GM23338 (cell line): Measurements from ENCODE around the gene PDC. TPM values are rescaled to one million over a fixed set of nuclear protein-coding genes. Genes with fewer than 3 reads are reported as not detected.

Experiments used
- ATAC-seq: fragments of 200-7000 bp; cut with Tn5 transposase; 3 replicates; pipeline ENCODE4 v1.9.1; 2020
- DNase-seq: peaks from one replicate; pipeline ENCODE4 v3.0.0-alpha.2; 2015; ENCODE audit warnings: low spot score
- H2AFZ ChIP-seq: fragments of 200-600 bp; sonication (generic); 2 replicates; pipeline ENCODE4 v1.8.0; 2016; ENCODE audit warnings: antibody characterized with exemption, mild to moderate bottlenecking, moderate library complexity
- H3F3A ChIP-seq: fragments of 200-600 bp; sonication (generic); replicated peaks from 2 replicates; pipeline ENCODE4 v1.8.0; 2017; ENCODE audit warnings: antibody characterized with exemption, mixed run types, low read depth
- H3K27ac ChIP-seq: fragments of 200-600 bp; sonication (generic); 2 replicates; pipeline ENCODE4 v1.6.1; 2016; ENCODE audit warnings: low read depth
- H3K27me3 ChIP-seq: fragments of 200-600 bp; sonication (generic); 2 replicates; pipeline ENCODE4 v1.8.0; 2016; ENCODE audit warnings: mild to moderate bottlenecking, mixed run types, moderate library complexity; ENCODE audit not compliant: insufficient read depth
- H3K36me3 ChIP-seq: fragments of 200-600 bp; sonication (generic); 2 replicates; pipeline ENCODE4 v1.8.0; 2016; ENCODE audit warnings: mild to moderate bottlenecking; ENCODE audit not compliant: insufficient read depth
- H3K4me1 ChIP-seq: fragments of 200-600 bp; sonication (generic); 2 replicates; pipeline ENCODE4 v1.8.0; 2016; ENCODE audit warnings: mild to moderate bottlenecking, moderate library complexity; ENCODE audit not compliant: insufficient read depth
- H3K4me2 ChIP-seq: fragments of 200-600 bp; sonication (generic); 2 replicates; pipeline ENCODE4 v1.7.1; 2017; ENCODE audit warnings: mixed run types
- H3K4me3 ChIP-seq: fragments of 200-600 bp; sonication (generic); 2 replicates; pipeline ENCODE4 v1.6.1; 2016; ENCODE audit warnings: mixed run types
- H3K79me2 ChIP-seq: fragments of 200-600 bp; sonication (generic); replicated peaks from 2 replicates; pipeline ENCODE4 v1.8.0; 2017; ENCODE audit warnings: mild to moderate bottlenecking; ENCODE audit not compliant: insufficient read depth
- H3K9me2 ChIP-seq: fragments of 200-600 bp; sonication (generic); 2 replicates; pipeline ENCODE4 v1.8.0; 2017; ENCODE audit not compliant: insufficient read depth
- H4K20me1 ChIP-seq: fragments of 200-600 bp; sonication (generic); replicated peaks from 2 replicates; pipeline ENCODE4 v1.8.0; 2017; ENCODE audit warnings: mild to moderate bottlenecking; ENCODE audit not compliant: insufficient read depth
- H3K27ac Mint-ChIP-seq: 2 replicates; pipeline ENCODE4 v1.8.0; 2020; ENCODE audit warnings: inconsistent platforms, mild to moderate bottlenecking, moderate library complexity, mixed read lengths
- H3K27me3 Mint-ChIP-seq: 3 replicates; pipeline ENCODE4 v1.8.0; 2022; ENCODE audit warnings: low read depth, mild to moderate bottlenecking, moderate library complexity, mixed read lengths, inconsistent platforms; ENCODE audit not compliant: insufficient read depth, poor library complexity
- H3K36me3 Mint-ChIP-seq: 3 replicates; pipeline ENCODE4 v1.8.0; 2021; ENCODE audit warnings: low read depth, mild to moderate bottlenecking, inconsistent platforms, moderate library complexity, mixed read lengths
- H3K4me1 Mint-ChIP-seq: 3 replicates; pipeline ENCODE4 v1.8.0; 2020; ENCODE audit warnings: mild to moderate bottlenecking, inconsistent platforms, mixed read lengths
- H3K4me3 Mint-ChIP-seq: 3 replicates; pipeline ENCODE4 v1.8.0; 2021; ENCODE audit warnings: moderate library complexity, mild to moderate bottlenecking, inconsistent platforms, mixed read lengths
- H3K9me3 Mint-ChIP-seq: 3 replicates; pipeline ENCODE4 v1.8.0; 2020; ENCODE audit warnings: moderate library complexity, mild to moderate bottlenecking, inconsistent platforms, mixed read lengths
- CREB1 ChIP-seq: fragments of 250-450 bp; sonication (Bioruptor Pico); IDR thresholded peaks from 2 replicates; pipeline ENCODE4 v1.5.0; 2020; ENCODE audit warnings: low read depth, mild to moderate bottlenecking, moderate library complexity
- EZH2 ChIP-seq: fragments of 200-600 bp; sonication (generic); IDR thresholded peaks from one replicate; pipeline ENCODE4 v1.8.0; 2017; ENCODE audit warnings: antibody characterized with exemption, mild to moderate bottlenecking, low read depth; ENCODE audit not compliant: unreplicated experiment
- EZH2phosphoT487 ChIP-seq: fragments of 200-600 bp; sonication (generic); IDR thresholded peaks from one replicate; pipeline ENCODE4 v1.8.1; 2018; ENCODE audit warnings: antibody characterized with exemption; ENCODE audit not compliant: unreplicated experiment
- JUNB ChIP-seq: IDR thresholded peaks from one replicate; pipeline ENCODE4 v1.6.1; 2016; ENCODE audit warnings: antibody characterized with exemption; ENCODE audit not compliant: unreplicated experiment
- NANOG ChIP-seq: IDR thresholded peaks from 2 replicates; pipeline ENCODE4 v1.6.1; 2016; ENCODE audit warnings: antibody characterized with exemption, borderline replicate concordance
- POLR2AphosphoS5 ChIP-seq: IDR thresholded peaks from 2 replicates; pipeline ENCODE4 v1.6.1; 2016; ENCODE audit warnings: antibody characterized with exemption, low read depth
- STAT1 ChIP-seq: IDR thresholded peaks from one replicate; pipeline ENCODE4 v1.6.1; 2016; ENCODE audit warnings: antibody characterized with exemption; ENCODE audit not compliant: unreplicated experiment
- ZNF114 ChIP-seq: fragments of 250-450 bp; sonication (Bioruptor Pico); IDR thresholded peaks from 2 replicates; pipeline ENCODE4 v1.5.0; 2020; ENCODE audit warnings: mild to moderate bottlenecking, moderate library complexity
- ZNF331 ChIP-seq: fragments of 250-450 bp; sonication (Bioruptor Pico); IDR thresholded peaks from 2 replicates; pipeline ENCODE4 v1.5.0; 2020; ENCODE audit warnings: low read depth, mild to moderate bottlenecking, moderate library complexity
- polyA plus RNA-seq: library from polyadenylated mRNA; unstranded; fragments of >200 nt; fragmentation: Nextera tagmentation; extraction: Ambion mirVana; gene quantifications from 2 replicates; pipeline ENCODE4 v1.2.1, GENCODE V29; 2016
- total RNA-seq: library from RNA; depleted of rRNA; stranded (reverse); fragments of >200 nt; shearing (Covaris generic); gene quantifications from 2 replicates; pipeline ENCODE4 v1.2.3, GENCODE V29; 2014
- TF ChIP-seq, protein P1 (sequence below), 2 experiments: fragments of 200-600 bp in 1 of 2; sonication (generic) in 1 of 2; conservative IDR thresholded peaks; 2 replicates each; pipeline versions ENCODE4 v1.5.1 to v1.6.1; 2016 to 2017; ENCODE audit warnings: antibody characterized with exemption in 2 of 2, low read depth in 2 of 2, mild to moderate bottlenecking in 2 of 2, moderate library complexity in 1 of 2
- TF ChIP-seq, protein P2 (sequence below): IDR thresholded peaks from one replicate; pipeline ENCODE4 v1.6.1; 2018; ENCODE audit warnings: antibody characterized with exemption; ENCODE audit not compliant: unreplicated experiment

PDC gene
- total and polyA plus RNA-seq, 2 experiments from 2014 or later, result not detected

- TF ChIP-seq, protein P1, sequence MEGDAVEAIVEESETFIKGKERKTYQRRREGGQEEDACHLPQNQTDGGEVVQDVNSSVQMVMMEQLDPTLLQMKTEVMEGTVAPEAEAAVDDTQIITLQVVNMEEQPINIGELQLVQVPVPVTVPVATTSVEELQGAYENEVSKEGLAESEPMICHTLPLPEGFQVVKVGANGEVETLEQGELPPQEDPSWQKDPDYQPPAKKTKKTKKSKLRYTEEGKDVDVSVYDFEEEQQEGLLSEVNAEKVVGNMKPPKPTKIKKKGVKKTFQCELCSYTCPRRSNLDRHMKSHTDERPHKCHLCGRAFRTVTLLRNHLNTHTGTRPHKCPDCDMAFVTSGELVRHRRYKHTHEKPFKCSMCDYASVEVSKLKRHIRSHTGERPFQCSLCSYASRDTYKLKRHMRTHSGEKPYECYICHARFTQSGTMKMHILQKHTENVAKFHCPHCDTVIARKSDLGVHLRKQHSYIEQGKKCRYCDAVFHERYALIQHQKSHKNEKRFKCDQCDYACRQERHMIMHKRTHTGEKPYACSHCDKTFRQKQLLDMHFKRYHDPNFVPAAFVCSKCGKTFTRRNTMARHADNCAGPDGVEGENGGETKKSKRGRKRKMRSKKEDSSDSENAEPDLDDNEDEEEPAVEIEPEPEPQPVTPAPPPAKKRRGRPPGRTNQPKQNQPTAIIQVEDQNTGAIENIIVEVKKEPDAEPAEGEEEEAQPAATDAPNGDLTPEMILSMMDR (conservative IDR thresholded peaks at IDR 0.05; ENCODE audit: low read depth in 2 of 2), result no peak
- TF ChIP-seq STAT1 (no peak), CREB1 (CRISPR knock-in tag) (no peak), JUNB (no peak)
Observed at GRCh38 chr1:186474208-186474607, 13.3 kb upstream of the PDC start (continued).

GRCh38 chr1:186473047-186473446, 12.1 kb upstream of the PDC start:
- Mint-ChIP-seq H3K4me3 (no peak overlapping the region), H3K36me3 (no peaks in the 10 kb centered on the region), H3K4me1 (no peaks in the 10 kb centered on the region), H3K9me3 (no peaks in the 10 kb centered on the region), H3K27ac (no peak overlapping the region), H3K27me3 (no peaks in the 10 kb centered on the region)
- no peak for TF ChIP-seq EZH2phosphoT487
- TF ChIP-seq, protein P1 (conservative IDR thresholded peaks at IDR 0.05; ENCODE audit: low read depth in 2 of 2), result peak in 1 of 2 experiments; percentile 35; a peak in 2 of 4 replicates
- TF ChIP-seq ZNF114 (CRISPR knock-in tag), result no peak
- DNase-seq (peak; percentile 34), ATAC-seq (no peak; the same call in 2 of the 3 replicates)
- H3K4me1 ChIP-seq, result no peaks in the 10 kb centered on the region
- H3K27me3 ChIP-seq, result no peaks in the 10 kb centered on the region
- H3K79me2 ChIP-seq, result no peaks in the 10 kb centered on the region
- H3K9me2 ChIP-seq, result no peaks in the 10 kb centered on the region
- no peak overlapping the region for H2AFZ ChIP-seq
- H4K20me1 ChIP-seq, result no peaks in the 10 kb centered on the region
- no peak overlapping the region for H3K27ac ChIP-seq
- no peaks in the 10 kb centered on the region for H3F3A ChIP-seq
- no peak overlapping the region for H3K4me2 ChIP-seq
- H3K36me3 ChIP-seq, result no peaks in the 10 kb centered on the region
- no peak overlapping the region for H3K4me3 ChIP-seq

- ATAC-seq (no peak), DNase-seq (no peak)
- H3K79me2 ChIP-seq, result no peaks in the 10 kb centered on the region
- H4K20me1 ChIP-seq, result no peaks in the 10 kb centered on the region
- H3K27me3 ChIP-seq, result no peaks in the 10 kb centered on the region
- H3K4me3 ChIP-seq, result no peak overlapping the region
- H3K36me3 ChIP-seq, result no peaks in the 10 kb centered on the region
- no peaks in the 10 kb centered on the region for H3K9me2 ChIP-seq
- Mint-ChIP-seq H3K4me3 (no peak overlapping the region), H3K27ac (no peak overlapping the region), H3K36me3 (no peaks in the 10 kb centered on the region), H3K27me3 (no peaks in the 10 kb centered on the region), H3K4me1 (peaks cover 6% of the 10 kb centered on the region; the same call in 2 of the 3 replicates), H3K9me3 (no peaks in the 10 kb centered on the region)
- H3K27ac ChIP-seq, result no peak overlapping the region
- H3F3A ChIP-seq, result no peaks in the 10 kb centered on the region
- H2AFZ ChIP-seq, result no peak overlapping the region
- no peaks in the 10 kb centered on the region for H3K4me1 ChIP-seq
- no peak overlapping the region for H3K4me2 ChIP-seq
- TF ChIP-seq, protein P2, sequence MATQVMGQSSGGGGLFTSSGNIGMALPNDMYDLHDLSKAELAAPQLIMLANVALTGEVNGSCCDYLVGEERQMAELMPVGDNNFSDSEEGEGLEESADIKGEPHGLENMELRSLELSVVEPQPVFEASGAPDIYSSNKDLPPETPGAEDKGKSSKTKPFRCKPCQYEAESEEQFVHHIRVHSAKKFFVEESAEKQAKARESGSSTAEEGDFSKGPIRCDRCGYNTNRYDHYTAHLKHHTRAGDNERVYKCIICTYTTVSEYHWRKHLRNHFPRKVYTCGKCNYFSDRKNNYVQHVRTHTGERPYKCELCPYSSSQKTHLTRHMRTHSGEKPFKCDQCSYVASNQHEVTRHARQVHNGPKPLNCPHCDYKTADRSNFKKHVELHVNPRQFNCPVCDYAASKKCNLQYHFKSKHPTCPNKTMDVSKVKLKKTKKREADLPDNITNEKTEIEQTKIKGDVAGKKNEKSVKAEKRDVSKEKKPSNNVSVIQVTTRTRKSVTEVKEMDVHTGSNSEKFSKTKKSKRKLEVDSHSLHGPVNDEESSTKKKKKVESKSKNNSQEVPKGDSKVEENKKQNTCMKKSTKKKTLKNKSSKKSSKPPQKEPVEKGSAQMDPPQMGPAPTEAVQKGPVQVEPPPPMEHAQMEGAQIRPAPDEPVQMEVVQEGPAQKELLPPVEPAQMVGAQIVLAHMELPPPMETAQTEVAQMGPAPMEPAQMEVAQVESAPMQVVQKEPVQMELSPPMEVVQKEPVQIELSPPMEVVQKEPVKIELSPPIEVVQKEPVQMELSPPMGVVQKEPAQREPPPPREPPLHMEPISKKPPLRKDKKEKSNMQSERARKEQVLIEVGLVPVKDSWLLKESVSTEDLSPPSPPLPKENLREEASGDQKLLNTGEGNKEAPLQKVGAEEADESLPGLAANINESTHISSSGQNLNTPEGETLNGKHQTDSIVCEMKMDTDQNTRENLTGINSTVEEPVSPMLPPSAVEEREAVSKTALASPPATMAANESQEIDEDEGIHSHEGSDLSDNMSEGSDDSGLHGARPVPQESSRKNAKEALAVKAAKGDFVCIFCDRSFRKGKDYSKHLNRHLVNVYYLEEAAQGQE, result no peak
- TF ChIP-seq ZNF331 (CRISPR knock-in tag) (no peak), EZH2phosphoT487 (no peak), POLR2AphosphoS5 (no peak), STAT1 (no peak), JUNB (no peak), CREB1 (CRISPR knock-in tag) (no peak), ZNF114 (CRISPR knock-in tag) (no peak), EZH2 (no peak), NANOG (no peak)
- TF ChIP-seq, protein P1 (conservative IDR thresholded peaks at IDR 0.05; ENCODE audit: low read depth in 2 of 2), result no peak
Observed at GRCh38 chr1:186465946-186466345, 5.0 kb upstream of the PDC start.
